ENCODE results near the gene SPANXN3.
"Not testable (repeated sequence)": the region's sequence is repeated elsewhere in the genome, so short reads cannot be mapped to it uniquely, and the experiment has no call there.

The SPANXN3 gene, protein sequence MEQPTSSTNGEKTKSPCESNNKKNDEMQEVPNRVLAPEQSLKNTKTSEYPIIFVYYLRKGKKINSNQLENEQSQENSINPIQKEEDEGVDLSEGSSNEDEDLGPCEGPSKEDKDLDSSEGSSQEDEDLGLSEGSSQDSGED

DNA sequence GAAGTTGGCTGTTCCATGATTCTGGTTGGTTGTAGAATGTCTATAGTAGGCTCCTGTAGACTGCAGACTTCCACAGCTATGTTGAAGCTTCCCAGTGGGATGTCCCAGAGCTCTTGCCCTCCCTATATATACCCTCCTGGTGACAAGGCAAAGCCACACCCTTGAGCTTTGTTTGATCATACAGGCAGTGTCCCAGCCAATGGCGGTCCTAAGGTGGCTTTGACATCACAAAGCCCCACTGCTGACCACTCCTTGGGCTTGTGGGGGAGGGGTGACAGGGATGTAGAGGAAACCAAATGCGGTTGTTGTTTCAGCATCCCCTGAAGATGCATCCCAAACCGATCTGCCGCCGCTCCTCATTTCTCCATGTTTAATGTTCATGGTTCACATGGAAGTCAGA lies at the start of gene SPANXN3:
TSS of gene SPANXN3 (minus strand) at position 101 of the 400 bp plus-strand sequence. CDS start at position 17, 84 bp downstream.
- not testable (repeated sequence) for DNase-seq (ENCODE audit: low spot score)

DNA sequence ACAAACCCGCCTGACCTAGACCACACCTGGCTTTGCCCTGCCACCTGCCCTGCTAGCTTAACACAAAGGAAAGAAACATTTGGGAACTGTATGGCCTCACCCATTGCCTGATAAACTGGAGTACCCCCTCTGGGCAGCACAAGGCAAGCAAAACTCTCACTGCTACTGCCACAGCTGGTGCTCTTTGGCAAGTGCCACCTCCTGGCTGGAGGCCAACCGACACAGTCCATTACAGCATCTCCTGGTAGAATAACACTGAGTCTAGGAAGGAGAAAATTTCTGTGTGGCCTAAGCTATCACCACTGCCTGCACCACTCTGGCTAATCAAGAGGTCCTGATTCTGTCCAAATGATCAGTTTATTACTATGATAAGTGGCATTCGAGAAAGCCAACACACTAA lies 18.9 kb upstream of the SPANXN3 start:
- no peak for DNase-seq (ENCODE audit: low spot score)

DNA sequence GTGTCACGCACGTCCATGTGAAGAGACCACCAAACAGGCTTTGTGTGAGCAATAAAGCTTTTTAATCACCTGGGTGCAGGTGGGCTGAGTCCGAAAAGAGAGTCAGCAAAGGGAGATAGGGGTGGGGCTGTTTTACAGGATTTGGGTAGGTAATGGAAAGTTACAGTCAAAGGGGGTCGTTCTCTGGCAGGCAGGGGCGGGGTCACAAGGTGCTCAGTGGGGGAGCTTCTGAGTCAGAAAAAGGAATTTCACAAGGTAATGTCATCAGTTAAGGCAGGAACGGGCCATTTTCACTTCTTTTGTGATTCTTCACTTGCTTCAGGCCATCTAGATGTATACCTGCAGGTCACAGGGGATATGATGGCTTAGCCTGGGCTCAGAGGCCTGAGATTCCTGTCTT lies 15.1 kb downstream of the SPANXN3 start:
- not testable (repeated sequence) for DNase-seq (ENCODE audit: low spot score)

DNA sequence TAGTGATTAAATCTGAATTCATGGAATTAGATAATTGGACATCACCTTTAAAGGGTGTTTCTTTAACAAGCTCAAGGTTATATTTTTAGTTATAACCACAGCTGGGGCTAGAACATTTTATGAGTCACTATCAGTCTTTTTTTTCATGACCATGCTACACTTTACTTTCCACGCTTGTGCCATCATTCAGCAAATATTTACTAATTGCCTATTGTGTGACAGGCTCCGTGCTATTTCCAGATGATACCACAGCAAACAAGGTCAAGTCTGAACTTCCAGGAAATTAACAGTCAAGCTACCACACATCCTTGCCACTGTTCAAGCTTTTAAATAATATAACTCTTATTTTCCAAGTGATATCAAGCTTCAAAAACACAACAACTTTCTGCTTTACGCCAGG lies 16.5 kb downstream of the SPANXN3 start:
- no peak for DNase-seq (ENCODE audit: low spot score)

DNA sequence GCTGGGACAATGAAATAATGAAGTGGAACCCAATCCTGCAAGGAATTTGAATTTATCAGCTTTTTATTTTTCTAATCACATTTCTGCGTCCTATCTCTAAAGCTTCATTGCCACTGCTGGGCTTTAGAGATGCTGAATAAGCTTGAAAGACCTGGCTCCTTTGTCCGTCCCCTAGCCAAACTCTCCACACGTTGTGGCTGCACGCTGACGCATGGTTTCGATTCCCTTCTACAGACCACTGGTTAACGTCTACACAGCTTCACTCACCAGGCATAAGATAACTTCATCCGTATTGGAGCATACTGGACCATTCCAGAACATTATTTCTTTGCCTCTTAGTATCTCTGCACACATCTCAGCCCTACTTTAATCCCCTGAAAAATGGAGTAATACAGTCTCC lies 31.2 kb downstream of the SPANXN3 start:
- DNase-seq (ENCODE audit: low spot score): no peak

DNA sequence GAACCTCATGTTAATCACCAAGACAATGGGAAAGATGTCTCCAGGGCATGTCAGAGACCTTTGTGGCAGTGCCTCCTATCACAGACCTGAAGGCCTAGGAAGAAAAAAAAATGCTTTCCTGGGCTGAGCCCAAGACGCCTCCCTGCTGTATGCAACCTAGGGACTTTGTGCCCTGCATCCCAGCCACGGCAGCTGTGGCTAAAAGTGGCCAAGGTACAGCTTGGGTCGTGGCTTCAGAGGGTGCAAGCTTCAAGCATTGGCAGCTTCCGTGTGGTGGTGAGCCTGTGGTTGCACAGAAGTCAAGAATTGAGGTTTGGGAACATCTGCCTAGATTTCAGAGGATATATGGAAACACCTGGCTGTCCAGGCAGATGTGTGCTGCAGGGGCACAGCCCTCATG lies 40.5 kb downstream of the SPANXN3 start:
- no peak for DNase-seq (ENCODE audit: low spot score)

DNA sequence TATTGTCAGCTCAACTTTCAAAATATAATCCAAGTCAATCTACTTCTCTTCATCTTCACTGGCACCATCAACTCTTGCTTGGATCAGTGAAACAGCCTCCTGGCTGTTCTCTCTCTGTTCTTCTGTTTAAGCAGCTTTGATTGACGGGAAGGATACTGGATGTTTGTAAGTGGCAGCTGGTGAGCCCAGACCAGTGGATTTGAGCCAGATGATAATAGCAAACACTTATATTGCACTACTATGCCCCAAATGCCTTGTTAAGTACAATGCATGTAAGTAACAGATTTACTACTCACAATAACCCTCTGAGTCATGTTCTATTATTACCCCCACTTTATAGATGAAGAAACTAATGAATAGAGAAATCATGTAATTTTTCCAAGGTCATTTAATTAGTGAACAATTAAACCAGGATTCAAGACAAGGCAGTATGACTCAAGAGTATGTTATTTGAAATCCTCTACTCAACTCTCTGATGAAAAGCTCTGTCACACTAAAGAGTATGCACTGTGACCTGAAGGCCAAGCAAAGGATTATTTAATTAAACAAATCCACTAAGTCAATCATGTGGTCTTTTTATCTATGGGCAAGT lies 44.8 kb downstream of the SPANXN3 start:
- no peak for DNase-seq (ENCODE audit: low spot score)

DNA sequence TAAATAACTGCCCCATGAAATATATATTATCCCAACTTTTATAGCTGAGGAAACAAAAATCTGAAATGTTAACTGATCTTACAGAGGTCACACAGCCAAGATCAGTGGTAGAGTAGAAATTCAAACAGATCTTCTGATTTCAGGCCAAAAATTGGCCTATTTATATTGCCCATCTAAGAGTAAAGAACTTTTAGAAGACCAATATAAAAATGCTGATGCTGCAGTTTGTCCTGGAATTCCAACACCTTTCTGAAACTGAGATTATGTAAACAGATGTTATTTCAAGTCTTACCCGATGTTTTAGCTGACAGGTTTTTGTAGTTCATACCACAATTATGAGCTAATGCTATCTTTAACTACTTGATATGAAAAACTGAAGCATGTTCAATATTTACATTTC lies 51.1 kb downstream of the SPANXN3 start:
- no peak for DNase-seq (ENCODE audit: low spot score)

DNA sequence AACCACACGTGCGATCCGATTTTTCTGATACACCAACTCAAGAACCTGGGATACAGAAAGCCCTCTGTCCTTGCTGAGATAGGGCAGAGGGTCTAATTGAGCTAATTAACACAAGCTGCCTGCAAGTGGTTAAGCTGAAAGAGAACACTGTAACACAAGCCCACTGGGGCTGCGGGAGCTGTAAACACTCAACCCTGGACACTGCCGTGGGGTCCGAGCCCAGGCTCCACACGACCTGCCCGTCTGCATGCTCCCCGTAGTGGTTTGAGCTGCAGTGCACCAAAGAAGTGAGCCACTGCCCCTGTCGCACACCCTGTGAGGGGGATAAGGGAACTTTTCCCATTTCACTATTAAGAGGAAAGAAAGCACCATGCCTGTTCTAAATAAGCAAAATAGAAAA lies 54.6 kb downstream of the SPANXN3 start:
- DNase-seq (ENCODE audit: low spot score): no peak

DNA sequence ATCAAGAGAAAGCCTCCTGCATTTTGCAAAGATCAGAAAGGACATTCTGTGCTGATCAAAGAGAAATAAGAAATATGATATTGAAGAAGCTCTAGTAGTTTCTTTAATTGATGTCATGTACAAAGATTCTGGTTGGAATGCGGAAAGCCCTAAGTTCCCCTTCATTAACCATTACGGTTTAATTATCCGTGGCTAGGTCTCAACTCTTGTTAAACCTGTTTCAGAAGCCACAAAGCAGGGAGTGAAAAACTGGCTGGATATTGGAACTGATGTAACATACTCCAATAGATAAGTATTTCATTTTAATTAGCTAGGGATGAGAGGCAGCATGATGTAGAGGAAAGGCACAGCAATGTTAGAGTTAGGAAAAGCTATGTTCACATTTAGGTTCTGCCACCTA lies 55.7 kb downstream of the SPANXN3 start:
- no peak for DNase-seq (ENCODE audit: low spot score)

Measured in putamen (tissue), 1 donor.